Heart left ventricle (tissue), 13 donors: ENCODE measurements around the gene SCLY.

Experiments
- CTCF ChIP-seq, 12 donors: fragments of 200-600 bp; sonication (generic) in 4 of 12; IDR thresholded peaks; one replicate each; pipeline versions ENCODE4 v1.5.0 to v1.8.0; 2018 to 2022; ENCODE audit warnings: antibody characterized with exemption in 12 of 12, mild to moderate bottlenecking in 5 of 12
- POLR2A ChIP-seq, 2 donors: fragments of 450-650 bp; IDR thresholded peaks; one replicate each; pipeline ENCODE4 v1.6.1; 2017; ENCODE audit warnings: antibody characterized with exemption in 2 of 2, mild to moderate bottlenecking in 2 of 2, moderate library complexity in 2 of 2
- donor health status: ischemic (EF 13 %, LVEDD 7.1; RV severe dilation, severe dysfunction).
- donor health status: DM: no; HTN: yes; CAD: no.
- donor health status: DM: no; HTN: no; CAD: no.
- donor health status: ischemic (EF 25% LVEDD 6.9; RV normal size, moderate dysfunction).
- donor health status: ischemic (EF 25% LVEDD 5.7; RV mildly dilated, moderate dysfunction).
- donor health status: ischemic (EF 35%, LVEDD 5.7; RV mildly dilated, moderate dysfunction).
- donor health status: nonischemic (EF 11% LVEDD 7.7; RV severe dilation, severe dysfunction).
- donor health status: DM: yes; HTN: yes; CAD: no.
- donor health status: PGD.
- donor health status: ischemic (EF 29% LVEDD 5.4; RV normal size, mild dysfunction).
- donor health status: nonischemic (EF 23%, LVEDD 6.1; RV moderate dilation, normal function).

- TF ChIP-seq CTCF (IDR thresholded peaks at IDR 0.05): no peak
- no peak for TF ChIP-seq POLR2A (IDR thresholded peaks at IDR 0.05)
Observed at GRCh38 chr2:238065071-238065846, 4.5 kb downstream of the SCLY start.
